KOPT-K1 (cell line): ENCODE data around the gene ARRDC1.
"Not testable (repeated sequence)": the region's sequence is repeated elsewhere in the genome, so short reads cannot be mapped to it uniquely, and the experiment has no call there.

Experiments used
- H3K27ac ChIP-seq: fragments of 200-600 bp; sonication (generic); 2 replicates; pipeline ENCODE4 v1.5.1; 2016; ENCODE audit warnings: antibody characterized with exemption, mild to moderate bottlenecking, low read depth, low read length; ENCODE audit not compliant: poor library complexity, severe bottlenecking
- H3K36me3 ChIP-seq: fragments of 200-600 bp; sonication (generic); 2 replicates; pipeline ENCODE4 v1.5.1; 2017; ENCODE audit warnings: antibody characterized with exemption, mild to moderate bottlenecking, low read length, moderate library complexity; ENCODE audit not compliant: insufficient read depth
- H3K9me3 ChIP-seq: fragments of 200-600 bp; sonication (generic); 2 replicates; pipeline ENCODE4 v1.5.1; 2017; ENCODE audit warnings: antibody characterized with exemption, low read length, mild to moderate bottlenecking; ENCODE audit not compliant: insufficient read depth, poor library complexity, severe bottlenecking

ARRDC1 gene

DNA sequence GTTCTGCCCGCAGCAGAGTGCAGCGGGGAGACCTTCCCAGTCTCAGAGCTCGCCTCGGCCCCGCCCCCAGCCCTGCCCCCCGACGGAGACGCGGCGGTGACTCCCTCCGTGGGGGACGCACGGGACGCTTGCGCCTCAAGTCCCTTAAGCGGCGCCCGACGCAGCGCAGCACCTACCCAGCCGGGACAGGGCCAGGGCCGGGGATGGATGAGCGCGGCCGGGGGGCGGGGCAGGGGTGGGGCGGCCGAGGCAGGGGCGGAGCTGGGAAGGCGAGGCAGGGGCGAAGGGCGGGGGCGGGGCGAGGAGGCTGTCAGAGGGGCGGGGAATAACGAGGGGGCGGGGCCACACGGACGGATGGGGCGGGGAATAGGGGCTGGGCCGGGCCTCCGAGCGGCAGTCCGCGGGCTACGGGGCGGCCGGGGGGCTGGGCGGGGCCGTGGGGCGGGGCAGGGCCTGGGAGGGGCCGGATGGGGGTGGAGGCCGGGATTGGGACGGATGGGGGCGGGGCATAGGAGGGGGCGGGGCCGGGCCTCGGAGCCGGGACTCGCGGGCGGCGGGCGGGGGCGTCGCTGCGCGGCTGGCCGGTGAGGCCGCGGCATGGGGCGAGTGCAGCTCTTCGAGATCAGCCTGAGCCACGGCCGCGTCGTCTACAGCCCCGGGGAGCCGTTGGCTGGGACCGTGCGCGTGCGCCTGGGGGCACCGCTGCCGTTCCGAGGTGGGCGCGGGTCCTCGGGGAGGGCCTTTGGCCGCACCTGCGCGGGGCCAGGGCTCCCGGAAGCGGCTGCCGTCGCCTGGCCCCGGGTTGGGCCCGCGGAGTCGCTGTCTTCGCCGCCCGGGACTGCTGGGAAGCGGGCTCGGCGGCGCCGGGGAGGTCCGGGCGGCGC lies at the start of gene ARRDC1:
TSS of gene ARRDC1 (plus strand) at position 566 of the 884 bp plus-strand sequence. CDS start at position 598, 32 bp downstream.
- peak within 1 kb of the TSS; percentile 63 for H3K27ac ChIP-seq
- H3K9me3 ChIP-seq = no peaks in the 10 kb centered on the region
- H3K36me3 ChIP-seq = no peaks in the 10 kb centered on the region

DNA sequence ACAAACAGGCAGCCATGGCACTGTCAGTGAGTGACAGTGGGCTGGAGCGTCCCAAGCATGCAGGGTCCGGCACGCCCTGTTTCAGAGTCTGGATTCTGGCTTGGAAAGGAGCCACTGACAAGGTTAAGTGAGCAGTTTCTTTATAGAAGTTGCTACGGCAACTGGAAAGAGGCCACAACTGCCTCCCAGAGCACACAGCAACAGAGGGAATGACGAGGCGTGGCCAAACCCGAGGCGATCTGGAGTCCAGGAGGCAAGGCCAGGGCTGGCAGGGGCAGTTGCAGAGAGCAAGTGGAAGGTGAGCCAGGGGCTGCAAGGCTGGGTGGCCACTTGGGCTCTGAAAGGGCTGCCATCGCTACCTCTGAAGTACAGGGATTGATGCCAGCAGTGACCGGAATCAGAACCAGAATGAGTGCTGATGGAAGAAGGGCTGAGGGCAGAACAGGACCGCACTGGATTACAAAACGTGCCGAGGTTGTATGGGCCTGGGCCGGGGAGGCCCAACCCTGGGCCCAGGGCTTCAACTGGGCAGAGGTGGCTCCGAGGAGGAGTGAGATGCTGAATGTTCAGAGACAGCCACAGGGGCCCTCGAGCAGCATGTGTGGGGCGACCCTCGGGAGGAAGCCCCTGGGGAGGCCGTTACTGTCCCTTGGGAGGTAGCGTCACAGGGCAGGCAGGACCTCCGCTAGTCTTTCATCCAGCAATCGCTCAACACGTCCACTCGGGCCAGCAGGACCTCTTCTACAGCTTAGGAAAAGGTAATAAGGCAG lies 49.2 kb upstream of the ARRDC1 start:
- H3K36me3 ChIP-seq = peaks cover 47% of the 10 kb centered on the region
- no peaks in the 10 kb centered on the region for H3K9me3 ChIP-seq
- H3K27ac ChIP-seq = no peak overlapping the region

- no peaks in the 10 kb centered on the region for H3K9me3 ChIP-seq
- H3K36me3 ChIP-seq = peaks cover 61% of the 10 kb centered on the region
- no peak overlapping the region for H3K27ac ChIP-seq
These were observed 47.4 kb upstream of the ARRDC1 start for GRCh38 chr9:137558127-137558526.

- peaks cover 43% of the 10 kb centered on the region; the same call in 1 of the 2 replicates for H3K36me3 ChIP-seq
- H3K9me3 ChIP-seq = no peaks in the 10 kb centered on the region
- H3K27ac ChIP-seq = no peak overlapping the region
These were observed 41.4 kb upstream of the ARRDC1 start for GRCh38 chr9:137564134-137564533.

- no peak overlapping the region for H3K27ac ChIP-seq
- H3K9me3 ChIP-seq = no peaks in the 10 kb centered on the region
- peaks cover 40% of the 10 kb centered on the region; the same call in 1 of the 2 replicates for H3K36me3 ChIP-seq
These were observed 40.6 kb upstream of the ARRDC1 start for GRCh38 chr9:137564817-137565411.

DNA sequence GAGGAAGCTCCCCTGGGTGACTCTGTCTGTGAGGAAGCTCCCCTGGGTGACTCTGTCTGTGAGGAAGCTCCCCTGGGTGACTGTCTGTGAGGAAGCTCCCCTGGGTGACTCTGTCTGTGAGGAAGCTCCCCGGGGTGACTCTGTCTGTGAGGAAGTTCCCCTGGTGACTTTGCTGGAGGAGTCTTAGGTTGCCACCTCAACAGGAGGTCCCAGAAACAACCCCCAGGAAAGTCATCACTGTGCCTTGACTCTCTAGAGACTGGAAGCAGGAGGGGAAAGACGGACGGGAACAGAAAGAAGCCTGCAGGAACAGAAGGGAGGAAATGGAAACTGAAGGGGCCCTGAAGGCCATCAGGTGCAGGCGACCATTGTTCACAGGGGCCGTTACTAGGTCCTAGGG lies 37.0 kb upstream of the ARRDC1 start:
- not testable (repeated sequence) for H3K9me3 ChIP-seq, H3K27ac ChIP-seq
- H3K36me3 ChIP-seq = peaks cover 42% of the 10 kb centered on the region; the same call in 1 of the 2 replicates

GRCh38 chr9:137569609-137570203 lies 35.8 kb upstream of the ARRDC1 start:
- H3K9me3 ChIP-seq = no peaks in the 10 kb centered on the region
- H3K36me3 ChIP-seq = peaks cover 41% of the 10 kb centered on the region
- no peak overlapping the region for H3K27ac ChIP-seq

- no peaks in the 10 kb centered on the region for H3K9me3 ChIP-seq
- H3K36me3 ChIP-seq = peaks cover 47% of the 10 kb centered on the region
- H3K27ac ChIP-seq = no peak overlapping the region
These were observed 34.9 kb upstream of the ARRDC1 start for GRCh38 chr9:137570566-137570965.

GRCh38 chr9:137574192-137574591 lies 31.3 kb upstream of the ARRDC1 start:
- Histone ChIP-seq H3K9me3 (no peaks in the 10 kb centered on the region), H3K36me3 (peaks cover 57% of the 10 kb centered on the region)

DNA sequence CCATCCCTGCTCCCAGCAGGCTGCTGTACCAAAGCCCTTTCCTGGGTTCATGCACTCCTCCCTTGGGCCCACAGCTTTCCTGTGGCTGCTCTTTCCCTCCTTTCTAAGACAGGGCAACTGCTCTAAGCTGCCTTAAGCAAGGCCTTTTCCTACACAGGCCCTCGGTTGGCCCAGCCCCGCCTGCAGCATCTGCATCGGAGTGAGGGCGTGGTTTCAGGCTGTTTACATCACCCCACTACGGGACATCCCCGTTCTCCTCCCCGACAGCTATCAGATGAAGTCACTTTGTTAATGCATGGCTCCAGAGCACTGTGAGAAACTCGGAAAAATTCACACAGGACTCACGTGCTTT lies 30.1 kb upstream of the ARRDC1 start:
- H3K36me3 ChIP-seq = peaks cover 50% of the 10 kb centered on the region
- no peaks in the 10 kb centered on the region for H3K9me3 ChIP-seq
- H3K27ac ChIP-seq = no peak overlapping the region

More at GRCh38 chr9:137574192-137574591, 31.3 kb upstream of the ARRDC1 start:
- H3K27ac ChIP-seq = no peak overlapping the region

DNA sequence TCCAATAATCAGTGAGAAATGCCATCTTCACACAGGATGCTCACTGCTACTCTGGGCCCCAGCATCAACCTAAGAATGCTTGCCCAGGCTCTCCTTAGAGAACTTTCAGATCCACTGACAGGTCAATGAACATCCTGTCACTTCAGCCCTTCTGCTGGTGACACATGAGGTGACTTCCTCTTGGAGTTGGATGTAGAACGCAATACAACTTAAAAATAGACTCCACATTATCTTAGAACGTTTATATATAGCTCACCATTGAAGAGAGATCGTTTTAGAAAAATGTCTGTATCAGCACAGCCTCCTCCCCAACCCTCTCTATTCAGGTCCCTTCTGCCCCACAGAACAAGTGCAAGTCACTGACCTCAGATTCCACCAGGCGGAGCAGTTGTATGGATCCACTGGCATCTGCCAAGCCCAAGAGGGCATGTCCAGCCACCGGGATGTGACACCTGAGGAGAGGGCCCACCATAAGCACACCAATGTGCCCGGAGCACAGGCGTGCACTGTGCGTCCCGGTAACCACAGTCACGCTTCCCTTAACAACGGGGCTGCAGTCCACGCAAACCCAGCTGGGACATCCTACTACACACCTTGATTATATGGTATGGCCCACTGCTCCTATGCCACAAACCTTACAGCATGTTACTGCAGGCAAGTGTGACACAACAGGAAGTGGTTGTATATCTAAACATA lies 29.6 kb upstream of the ARRDC1 start:
- Histone ChIP-seq H3K27ac (no peak overlapping the region), H3K36me3 (peaks cover 46% of the 10 kb centered on the region), H3K9me3 (no peaks in the 10 kb centered on the region)

DNA sequence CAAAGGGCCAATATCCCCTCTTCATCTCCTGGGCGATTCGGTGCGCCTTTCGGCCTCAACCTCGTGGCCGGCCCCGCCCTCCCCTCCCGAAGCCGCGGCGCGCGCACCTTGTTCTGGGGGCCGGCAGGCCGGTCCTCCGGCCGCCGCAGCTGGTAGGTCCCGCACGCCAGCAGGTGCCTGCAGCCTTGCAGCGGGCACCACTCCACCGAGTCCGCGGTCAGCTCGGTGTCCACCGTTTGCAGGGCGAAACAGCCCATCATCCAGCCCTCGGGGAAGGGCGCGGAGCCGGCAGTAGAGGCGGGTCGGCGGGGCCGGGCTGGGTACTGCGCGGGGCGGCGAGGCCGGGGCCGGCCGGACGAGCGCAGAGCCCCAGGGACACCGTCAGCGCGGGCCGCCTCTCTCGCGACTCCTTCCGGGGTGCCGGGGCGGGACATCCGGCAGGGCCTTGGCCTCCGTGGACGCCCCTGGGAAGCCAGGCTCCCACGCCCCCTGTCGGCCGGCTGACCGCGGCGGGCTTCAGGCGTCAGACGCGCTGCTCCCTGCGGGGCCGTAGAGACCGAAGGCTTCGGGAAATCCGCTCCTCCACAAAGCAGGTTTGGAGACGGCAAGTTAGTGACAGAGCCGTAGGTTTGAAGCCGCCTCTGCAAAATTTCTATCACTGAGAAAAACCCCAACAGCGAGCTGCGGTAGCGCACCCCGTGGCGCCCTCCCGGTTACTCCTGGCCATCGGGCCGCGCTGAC lies 26.8 kb upstream of the ARRDC1 start, which contains the start of gene DPH7:
TSS of gene DPH7 (minus strand) at position 408 of the 741 bp plus-strand sequence. CDS start at position 260, 148 bp downstream.
- Histone ChIP-seq H3K9me3 (no peaks in the 10 kb centered on the region), H3K36me3 (peaks cover 58% of the 10 kb centered on the region), H3K27ac (peak within 1 kb of the TSS; percentile 84)

DNA sequence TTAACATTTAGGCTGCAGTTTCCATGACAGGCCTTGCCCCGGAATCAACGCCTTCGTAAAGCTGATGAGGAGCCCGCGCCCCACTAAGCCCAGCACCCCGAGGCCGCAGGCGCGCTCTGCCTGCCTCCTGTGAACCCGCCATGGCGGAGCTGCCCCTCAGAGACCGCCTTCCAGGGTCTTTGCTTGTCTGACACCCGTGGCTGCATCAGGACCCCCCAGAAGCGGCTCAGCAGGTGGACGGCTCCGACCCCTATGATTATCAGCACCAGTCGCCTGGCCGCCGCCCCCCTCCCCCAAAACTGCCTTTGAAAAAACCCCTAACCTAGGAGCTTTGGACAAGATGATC lies 26.3 kb upstream of the ARRDC1 start:
- no peaks in the 10 kb centered on the region for H3K9me3 ChIP-seq
- peaks cover 58% of the 10 kb centered on the region for H3K36me3 ChIP-seq
- H3K27ac ChIP-seq = peak overlapping the region; percentile 84
